Large intestine (tissue), 3 donors: ENCODE measurements around the gene MAML1. TPM values are rescaled to one million over a fixed set of nuclear protein-coding genes. Genes with fewer than 3 reads are reported as not detected.
A peak's percentile ranks its signal among the peaks of the same experiment; 100 is the strongest.

ENCODE experiments used
- DNase-seq, 2 donors: peaks; one replicate each; pipeline versions ENCODE4 v3.0.0 to v3.0.0-alpha.2; 2013
- H3K27ac ChIP-seq: one replicate; pipeline ENCODE4 v1.5.1; 2013; ENCODE audit warnings: low read length
- H3K27me3 ChIP-seq: 2 replicates; pipeline ENCODE4 v1.6.1; 2013; ENCODE audit warnings: low read length; ENCODE audit not compliant: control insufficient read depth, insufficient read depth
- H3K36me3 ChIP-seq: 2 replicates; pipeline ENCODE4 v1.6.1; 2013; ENCODE audit warnings: low read length; ENCODE audit not compliant: control insufficient read depth, insufficient read depth
- H3K4me1 ChIP-seq: one replicate; pipeline ENCODE4 v1.6.1; 2013; ENCODE audit warnings: low read length; ENCODE audit not compliant: control insufficient read depth, insufficient read depth
- H3K4me3 ChIP-seq: one replicate; pipeline ENCODE4 v1.5.1; 2013; ENCODE audit warnings: low read length
- H3K9me3 ChIP-seq: one replicate; pipeline ENCODE4 v1.6.1; 2013; ENCODE audit warnings: mild to moderate bottlenecking, low read depth, low read length, moderate library complexity; ENCODE audit not compliant: control insufficient read depth
- WGBS: methylation state at CpG from one replicate; pipeline ENCODE4 v1.1.5; 2013; ENCODE audit warnings: low lambda C conversion rate; ENCODE audit not compliant: insufficient coverage; 5-methylcytosine and 5-hydroxymethylcytosine counted together
- polyA plus RNA-seq: library from polyadenylated mRNA; unstranded; fragments of 120-200 nt; gene quantifications from one replicate; pipeline ENCODE4 v1.2.1, GENCODE V29; 2013

MAML1 gene
- polyA plus RNA-seq, 1 donor: 29.9 TPM

DNA sequence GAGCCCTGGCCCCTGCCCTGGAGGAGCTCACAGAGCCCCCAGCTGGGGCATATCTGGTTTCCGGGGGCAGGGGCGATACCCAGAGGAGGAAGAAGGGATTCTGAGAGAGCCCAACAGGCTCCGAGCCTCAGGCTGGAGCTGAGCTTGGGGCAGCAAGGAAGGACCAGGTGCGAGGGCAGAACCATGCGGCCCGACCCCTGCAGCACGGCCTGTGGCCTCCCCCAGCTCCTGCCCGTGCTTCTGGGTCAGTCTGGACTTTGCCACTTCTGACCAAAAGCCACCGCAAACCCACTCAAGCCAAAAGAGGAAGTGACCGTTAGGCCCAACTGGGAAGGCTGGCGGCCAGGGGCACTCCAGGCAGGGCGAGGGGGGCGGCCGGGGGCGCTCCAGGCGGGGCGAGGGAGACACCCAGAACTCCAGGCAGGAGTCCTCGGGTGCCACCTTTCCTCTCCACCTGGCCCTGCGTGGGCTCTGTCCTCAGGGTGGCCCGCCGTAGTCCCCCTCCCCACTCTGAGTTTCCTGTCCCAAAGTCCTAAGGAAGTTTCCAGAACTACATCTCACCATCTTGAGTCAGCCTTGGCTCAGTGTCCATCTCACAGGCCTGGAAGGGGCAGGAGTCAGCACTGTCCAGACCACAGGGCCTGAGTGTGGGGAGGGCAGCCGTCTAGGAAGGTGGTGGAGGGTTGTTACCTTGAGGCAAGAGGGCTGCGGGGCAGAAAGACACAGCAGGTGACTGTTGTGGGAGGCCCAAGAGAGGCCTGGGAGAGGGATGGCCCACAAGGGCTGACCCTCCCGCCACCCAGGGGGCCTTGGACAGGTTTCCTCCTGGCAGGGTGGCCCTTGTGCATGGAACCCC lies 60.2 kb downstream of the MAML1 start:
- H3K4me1 ChIP-seq: peaks cover 11% of the 10 kb centered on the region
- H3K9me3 ChIP-seq: no peaks in the 10 kb centered on the region
- H3K27ac ChIP-seq: no peak overlapping the region
- H3K36me3 ChIP-seq: peaks cover 11% of the 10 kb centered on the region
- DNase-seq: no peak
- H3K27me3 ChIP-seq: no peaks in the 10 kb centered on the region
- no CpG with 5 or more reads among the region's 24 CpGs for WGBS
- no peak overlapping the region for H3K4me3 ChIP-seq

DNA sequence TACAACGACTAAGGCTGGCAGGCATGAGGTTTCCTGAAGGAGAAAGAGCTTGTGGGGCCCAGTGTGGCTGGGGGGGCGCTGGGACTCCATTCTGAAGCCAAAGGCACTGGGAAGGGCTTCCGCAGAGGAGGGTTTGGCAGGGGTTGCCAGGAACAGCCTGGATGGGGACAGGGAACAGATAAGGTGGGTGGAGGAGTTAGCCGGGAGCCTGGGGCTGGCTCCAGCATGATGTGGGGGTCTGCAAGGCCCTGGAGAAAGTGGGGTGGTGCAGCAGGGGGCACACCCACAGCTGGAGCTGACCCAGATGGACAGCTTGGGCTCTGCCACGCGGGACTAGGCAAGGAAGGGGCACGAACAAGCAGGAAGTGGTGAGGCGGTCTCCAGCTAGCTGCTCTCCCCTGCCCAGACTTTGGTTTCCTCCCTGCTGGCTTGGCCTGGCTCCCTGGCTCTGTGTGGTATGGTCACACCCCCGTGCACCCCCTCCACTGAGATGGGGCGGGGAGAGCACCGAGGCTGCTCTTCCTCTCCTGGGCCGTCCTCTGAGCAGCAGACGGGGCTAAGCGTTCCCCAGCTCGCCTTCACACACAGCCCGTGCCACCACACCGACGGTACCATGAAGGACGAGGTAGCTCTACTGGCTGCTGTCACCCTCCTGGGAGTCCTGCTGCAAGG lies 61.0 kb downstream of the MAML1 start, which contains the start of gene LTC4S:
Gene LTC4S (plus strand): TSS at position 519 of the 672 bp plus-strand sequence. CDS start 95 bp downstream, at position 614.
- H3K36me3 ChIP-seq: peaks cover 19% of the 10 kb centered on the region
- peaks cover 4% of the 10 kb centered on the region for H3K9me3 ChIP-seq
- peaks cover 11% of the 10 kb centered on the region for H3K4me1 ChIP-seq
- no CpG with 5 or more reads among the region's 19 CpGs for WGBS
- DNase-seq: no peak
- H3K27me3 ChIP-seq: no peaks in the 10 kb centered on the region
- H3K4me3 ChIP-seq: no peak within 1 kb of the TSS
- no peak within 1 kb of the TSS for H3K27ac ChIP-seq

DNA sequence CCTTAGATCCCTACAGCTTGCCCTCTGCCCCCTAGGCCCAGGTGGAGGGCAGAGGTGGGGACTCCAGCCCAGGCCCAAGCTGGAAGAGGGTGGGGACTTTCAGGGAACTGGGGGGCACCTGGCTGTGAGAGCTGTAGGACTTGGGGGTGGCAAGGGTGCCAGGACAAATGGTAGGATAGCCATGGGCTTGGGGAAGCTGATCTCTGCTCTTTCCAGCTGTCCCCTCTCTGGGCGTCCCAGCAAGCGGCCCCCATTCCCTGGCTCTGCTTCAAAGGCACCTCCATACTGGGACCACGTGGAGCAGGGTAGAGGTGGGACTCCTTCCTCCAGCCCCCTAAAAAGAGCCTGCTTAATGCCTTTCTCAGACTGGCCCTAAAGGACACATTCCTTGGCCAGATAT lies 61.5 kb downstream of the MAML1 start:
- DNase-seq: no peak
- Histone ChIP-seq H3K9me3 (peaks cover 4% of the 10 kb centered on the region), H3K27me3 (no peaks in the 10 kb centered on the region), H3K36me3 (peaks cover 25% of the 10 kb centered on the region), H3K4me3 (no peak overlapping the region), H3K4me1 (peaks cover 11% of the 10 kb centered on the region), H3K27ac (no peak overlapping the region)
- no CpG with 5 or more reads among the region's 3 CpGs for WGBS

DNA sequence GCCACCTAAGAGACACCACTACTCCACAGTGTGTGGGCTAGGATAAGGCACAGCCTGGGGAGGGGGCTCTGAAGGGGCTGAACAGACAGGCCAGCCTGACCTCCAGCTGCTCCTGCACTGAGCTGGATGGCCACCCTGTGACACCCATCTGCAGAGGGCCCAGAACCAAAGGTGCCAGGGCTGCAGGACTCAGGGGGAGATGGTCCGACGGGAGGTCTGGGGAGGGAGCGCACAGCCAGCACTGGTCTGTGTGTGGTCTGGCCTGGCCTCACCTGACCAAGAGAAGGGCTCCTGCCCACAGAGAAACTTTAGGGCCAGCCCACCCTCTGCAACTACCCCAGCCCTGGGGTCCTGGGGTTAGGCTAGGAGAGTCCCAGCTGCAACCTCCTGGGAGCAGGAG lies 62.0 kb downstream of the MAML1 start:
- Histone ChIP-seq H3K27me3 (no peaks in the 10 kb centered on the region), H3K36me3 (peaks cover 29% of the 10 kb centered on the region), H3K4me3 (no peak overlapping the region), H3K9me3 (peaks cover 4% of the 10 kb centered on the region), H3K4me1 (peaks cover 11% of the 10 kb centered on the region), H3K27ac (no peak overlapping the region)
- no peak for DNase-seq
- no CpG with 5 or more reads among the region's 3 CpGs for WGBS

DNA sequence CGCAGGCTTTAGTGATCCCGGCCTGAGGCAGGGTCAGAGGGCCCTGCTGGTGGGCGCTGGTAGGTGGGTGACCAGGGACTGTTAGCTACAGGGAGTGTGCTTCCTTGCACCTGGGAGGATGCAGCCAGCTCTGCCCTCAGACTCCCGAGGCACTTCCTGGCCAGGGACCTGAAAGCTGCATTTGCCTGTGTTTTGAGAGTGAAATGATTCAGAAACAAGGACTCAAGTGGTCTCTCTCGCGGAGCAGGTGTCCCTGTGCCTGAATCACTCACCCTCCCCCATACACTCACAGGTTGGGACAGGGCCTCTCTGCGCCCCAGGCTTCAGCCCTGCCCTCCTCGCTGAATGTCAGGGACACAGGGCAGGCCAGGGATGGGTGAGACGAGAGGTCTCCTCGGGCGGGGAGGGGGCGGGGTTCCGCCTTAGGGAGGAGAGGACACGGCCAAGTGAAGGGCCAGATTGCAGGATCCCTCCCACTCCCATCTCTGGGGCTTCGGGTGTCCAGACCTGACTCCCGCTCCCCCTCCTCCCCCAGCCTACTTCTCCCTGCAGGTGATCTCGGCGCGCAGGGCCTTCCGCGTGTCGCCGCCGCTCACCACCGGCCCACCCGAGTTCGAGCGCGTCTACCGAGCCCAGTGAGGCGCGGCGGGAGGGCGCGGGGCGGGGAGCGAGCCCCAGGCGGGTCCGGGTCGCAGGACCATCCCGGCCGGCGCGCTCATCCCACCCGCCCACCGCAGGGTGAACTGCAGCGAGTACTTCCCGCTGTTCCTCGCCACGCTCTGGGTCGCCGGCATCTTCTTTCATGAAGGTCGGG lies 62.6 kb downstream of the MAML1 start:
- Histone ChIP-seq H3K4me3 (peak overlapping the region; percentile 41), H3K4me1 (peaks cover 11% of the 10 kb centered on the region), H3K9me3 (peaks cover 4% of the 10 kb centered on the region), H3K27me3 (no peaks in the 10 kb centered on the region), H3K36me3 (peaks cover 36% of the 10 kb centered on the region), H3K27ac (no peak overlapping the region)
- DNase-seq: peak in 1 of 2 donors; percentile 59
- WGBS: no CpG with 5 or more reads among the region's 53 CpGs

DNA sequence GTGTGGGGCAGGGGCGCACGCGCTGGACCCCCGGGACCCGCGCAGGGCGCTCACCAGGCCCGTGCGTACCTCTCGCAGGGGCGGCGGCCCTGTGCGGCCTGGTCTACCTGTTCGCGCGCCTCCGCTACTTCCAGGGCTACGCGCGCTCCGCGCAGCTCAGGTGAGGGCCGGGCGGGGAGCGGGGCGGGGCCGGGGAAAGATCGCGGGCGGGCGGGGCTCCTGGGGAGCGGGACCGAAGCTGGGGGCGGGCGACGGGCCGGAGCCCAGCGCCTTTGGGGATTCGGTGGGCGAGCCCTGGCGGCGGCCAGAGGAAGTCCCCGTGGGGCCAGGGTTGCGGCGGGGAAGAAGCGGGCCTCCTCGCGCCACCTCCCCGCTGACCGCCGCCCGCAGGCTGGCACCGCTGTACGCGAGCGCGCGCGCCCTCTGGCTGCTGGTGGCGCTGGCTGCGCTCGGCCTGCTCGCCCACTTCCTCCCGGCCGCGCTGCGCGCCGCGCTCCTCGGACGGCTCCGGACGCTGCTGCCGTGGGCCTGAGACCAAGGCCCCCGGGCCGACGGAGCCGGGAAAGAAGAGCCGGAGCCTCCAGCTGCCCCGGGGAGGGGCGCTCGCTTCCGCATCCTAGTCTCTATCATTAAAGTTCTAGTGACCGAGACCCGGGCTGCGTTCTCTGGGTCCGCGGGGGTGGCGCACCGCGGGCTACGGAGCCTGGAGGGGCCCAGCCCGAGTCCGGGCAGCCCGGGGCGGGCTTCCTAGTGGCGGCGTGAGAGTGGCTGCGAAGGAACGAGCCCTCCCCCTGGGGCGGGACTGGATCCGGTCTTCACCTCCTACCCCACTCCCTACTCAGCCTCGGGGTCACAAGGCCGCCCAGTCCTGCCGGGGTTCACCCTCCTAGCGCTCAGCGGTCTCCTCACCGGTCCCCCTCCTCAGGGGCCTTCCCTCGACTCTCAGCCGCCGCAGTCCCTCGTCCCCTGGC lies 63.5 kb downstream of the MAML1 start:
- peak overlapping the region; percentile 76 for H3K27ac ChIP-seq

DNA sequence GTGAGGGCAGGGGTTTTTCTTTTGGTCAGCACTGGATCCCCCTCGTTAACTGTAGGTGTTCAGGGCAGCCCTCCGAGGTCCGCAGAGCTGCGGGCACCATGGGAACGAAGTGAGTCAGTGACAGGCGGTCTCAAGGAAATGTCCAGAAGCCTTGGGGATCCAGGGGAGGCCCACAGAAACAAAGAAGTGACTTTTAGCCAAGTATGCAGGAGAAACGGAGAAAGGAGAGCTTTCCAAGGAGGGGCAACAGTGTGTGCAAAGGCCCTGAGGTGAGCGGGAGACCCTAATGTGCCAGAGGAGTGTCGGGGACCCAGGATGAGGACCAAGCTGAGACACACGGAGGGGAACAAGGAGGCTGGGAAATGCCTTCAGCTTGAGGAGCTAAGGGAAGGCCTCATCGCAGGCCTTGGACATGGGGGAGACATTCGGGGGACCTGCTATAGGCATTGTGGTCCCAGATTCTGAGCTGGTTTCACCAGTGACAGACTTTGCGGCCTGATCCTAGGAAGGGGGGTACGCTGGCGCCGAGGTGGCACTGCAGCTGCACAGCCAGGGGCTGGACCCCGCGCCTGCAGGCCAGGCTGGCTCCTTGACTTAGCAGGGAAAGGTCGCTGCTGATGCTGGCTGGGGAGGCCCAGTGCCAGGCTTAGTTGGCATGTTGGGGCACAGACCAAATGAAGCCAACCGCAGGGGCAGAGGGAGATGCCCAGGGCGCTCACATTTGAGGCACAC lies 64.4 kb downstream of the MAML1 start:
- Histone ChIP-seq H3K4me3 (peak overlapping the region; percentile 52), H3K27ac (peak overlapping the region; percentile 76), H3K4me1 (peaks cover 13% of the 10 kb centered on the region), H3K9me3 (peaks cover 4% of the 10 kb centered on the region), H3K36me3 (peaks cover 49% of the 10 kb centered on the region), H3K27me3 (no peaks in the 10 kb centered on the region)
- 100% methylated on average over 2 of the region's 21 CpGs for WGBS
- no peak for DNase-seq

More for the DNA sequence above, 63.5 kb downstream of the MAML1 start:
- Histone ChIP-seq H3K4me3 (peak overlapping the region; percentile 52), H3K9me3 (peaks cover 4% of the 10 kb centered on the region), H3K36me3 (peaks cover 44% of the 10 kb centered on the region), H3K4me1 (peaks cover 11% of the 10 kb centered on the region), H3K27me3 (no peaks in the 10 kb centered on the region)
- WGBS: no CpG with 5 or more reads among the region's 113 CpGs
- peak; percentile 81 to 91 for DNase-seq

DNA sequence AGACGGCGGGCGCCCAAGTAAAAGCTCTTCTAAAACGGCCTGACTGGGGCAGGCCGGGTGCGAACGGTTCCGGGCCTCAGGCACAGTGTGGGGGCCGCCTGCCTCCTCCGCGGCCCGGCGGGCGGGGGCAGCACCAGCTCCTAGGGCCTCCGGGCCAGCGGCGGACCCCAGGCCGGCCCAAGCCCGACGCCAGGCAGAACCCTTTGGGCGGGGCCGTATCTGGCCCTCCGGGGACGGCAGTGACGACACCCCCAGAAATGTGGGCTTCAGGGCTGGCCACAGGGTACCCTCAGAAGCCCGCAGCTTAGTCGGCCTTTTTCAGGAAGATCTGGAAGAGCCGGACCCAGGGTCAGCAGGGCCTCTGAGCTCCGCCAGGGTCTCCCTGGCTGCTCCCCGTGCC lies 65.1 kb downstream of the MAML1 start:
- no CpG with 5 or more reads among the region's 30 CpGs for WGBS
- no peak for DNase-seq
- Histone ChIP-seq H3K27me3 (no peaks in the 10 kb centered on the region), H3K9me3 (peaks cover 4% of the 10 kb centered on the region), H3K27ac (no peak overlapping the region), H3K36me3 (peaks cover 51% of the 10 kb centered on the region), H3K4me1 (peaks cover 16% of the 10 kb centered on the region), H3K4me3 (no peak overlapping the region)

DNA sequence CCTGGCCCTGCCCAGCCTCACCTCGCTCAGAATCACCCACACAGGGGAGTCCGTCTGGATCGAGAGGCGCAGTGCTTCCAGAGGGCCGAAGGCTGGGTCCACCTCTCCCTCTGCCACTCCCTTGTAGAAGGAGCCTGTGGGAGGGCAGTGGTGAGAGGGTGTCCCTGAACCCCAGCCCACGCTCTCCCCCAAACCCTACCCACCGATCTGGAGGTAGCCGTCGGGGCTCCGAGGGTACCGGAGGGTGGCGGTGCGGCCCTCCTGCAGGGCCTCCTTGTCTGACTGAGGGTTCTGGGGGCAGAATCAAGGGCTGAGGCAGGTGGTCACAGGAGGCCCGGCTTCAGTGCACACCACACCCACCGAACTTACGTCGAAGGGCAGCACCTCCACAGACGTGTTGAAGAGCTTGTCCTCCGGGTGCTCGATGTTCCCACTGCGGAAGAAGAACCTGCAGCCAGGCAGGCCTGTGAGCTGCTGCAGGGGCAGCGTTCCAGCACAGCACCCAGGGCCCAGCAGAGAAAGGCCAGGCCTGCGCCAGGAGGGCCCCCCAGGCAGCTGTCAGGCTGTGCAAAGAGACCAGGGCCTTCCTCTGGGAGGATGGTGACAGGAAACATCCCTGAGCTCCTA lies 65.6 kb downstream of the MAML1 start:
- WGBS: no CpG with 5 or more reads among the region's 23 CpGs

More for the DNA sequence above, 65.6 kb downstream of the MAML1 start:
- no peak overlapping the region for H3K27ac ChIP-seq
- H3K4me3 ChIP-seq: no peak overlapping the region
- DNase-seq: no peak
- H3K27me3 ChIP-seq: no peaks in the 10 kb centered on the region
- peaks cover 21% of the 10 kb centered on the region for H3K4me1 ChIP-seq
- H3K36me3 ChIP-seq: peaks cover 51% of the 10 kb centered on the region
- H3K9me3 ChIP-seq: peaks cover 4% of the 10 kb centered on the region
